Stimulated activated CD4-positive, alpha-beta T cell treated with anti-CD3 and anti-CD28 coated beads, TNF-alpha, amount 100 ng/mL, for 48 hours (primary cell): ENCODE measurements around the gene FSTL4.

Experiments
- DNase-seq, 3 donors: peaks; one replicate each; pipeline ENCODE4 v3.0.0-alpha.2; 2020; ENCODE audit warnings: low read depth in 3 of 3

Gene FSTL4

GRCh38 chr5:133322743-133323142, 289.6 kb downstream of the FSTL4 start:
- no peak for DNase-seq

- DNase-seq, result peak in 2 of 3 donors; percentile 12 to 30
Observed at GRCh38 chr5:133321833-133322420, 290.4 kb downstream of the FSTL4 start.

- DNase-seq, result no peak
Observed at GRCh38 chr5:133321286-133321832, 291.0 kb downstream of the FSTL4 start.

GRCh38 chr5:133319905-133320520, 292.3 kb downstream of the FSTL4 start:
- DNase-seq, result no peak

- DNase-seq, result no peak
Observed at GRCh38 chr5:133319244-133319643, 293.1 kb downstream of the FSTL4 start.

GRCh38 chr5:133317558-133317957, 294.8 kb downstream of the FSTL4 start:
- DNase-seq, result no peak

- no peak for DNase-seq
Observed at GRCh38 chr5:133316346-133317343, 295.7 kb downstream of the FSTL4 start.

GRCh38 chr5:133314086-133314485, 298.3 kb downstream of the FSTL4 start:
- DNase-seq, result no peak

- no peak for DNase-seq
Observed at GRCh38 chr5:133311176-133311575, 301.2 kb downstream of the FSTL4 start.

GRCh38 chr5:133309984-133310621, 302.2 kb downstream of the FSTL4 start:
- DNase-seq, result no peak

GRCh38 chr5:133309166-133309795, 303.1 kb downstream of the FSTL4 start:
- DNase-seq, result no peak

GRCh38 chr5:133307275-133307674, 305.1 kb downstream of the FSTL4 start:
- no peak for DNase-seq

GRCh38 chr5:133304707-133305216, 307.6 kb downstream of the FSTL4 start:
- DNase-seq, result no peak

- DNase-seq, result no peak
Observed at GRCh38 chr5:133304178-133304577, 308.2 kb downstream of the FSTL4 start.

- no peak for DNase-seq
Observed at GRCh38 chr5:133303298-133303697, 309.0 kb downstream of the FSTL4 start.

GRCh38 chr5:133299728-133300127, 312.6 kb downstream of the FSTL4 start:
- no peak for DNase-seq

GRCh38 chr5:133299021-133299420, 313.3 kb downstream of the FSTL4 start:
- DNase-seq, result no peak

GRCh38 chr5:133298447-133298846, 313.9 kb downstream of the FSTL4 start:
- peak; percentile 19 to 25 (median 21) for DNase-seq

- no peak for DNase-seq
Observed at GRCh38 chr5:133297293-133297692, 315.0 kb downstream of the FSTL4 start.

- DNase-seq, result no peak
Observed at GRCh38 chr5:133296624-133297023, 315.7 kb downstream of the FSTL4 start.

GRCh38 chr5:133295520-133295919, 316.8 kb downstream of the FSTL4 start:
- no peak for DNase-seq
